Endodermal cell (in vitro differentiated cells): ENCODE data around the gene CD79A. TPM values are rescaled to one million over a fixed set of nuclear protein-coding genes. Genes with fewer than 3 reads are reported as not detected.

Experiments
- DNase-seq: peaks from one replicate; pipeline ENCODE4 v3.0.0-alpha.2; 2017
- H3K27ac ChIP-seq: 2 replicates; pipeline ENCODE4 v1.5.1; 2013; ENCODE audit warnings: mild to moderate bottlenecking, low read depth, low read length, moderate library complexity
- H3K27me3 ChIP-seq: 2 replicates; pipeline ENCODE4 v1.6.1; 2013; ENCODE audit warnings: mild to moderate bottlenecking, low read length, moderate library complexity; ENCODE audit not compliant: insufficient read depth, control insufficient read depth, poor library complexity, severe bottlenecking
- H3K36me3 ChIP-seq: 2 replicates; pipeline ENCODE4 v1.7.0; 2013; ENCODE audit warnings: mild to moderate bottlenecking, low read length, moderate library complexity; ENCODE audit not compliant: control insufficient read depth, insufficient read depth
- H3K4me1 ChIP-seq: one replicate; pipeline ENCODE4 v1.7.0; 2013; ENCODE audit warnings: low read length; ENCODE audit not compliant: control insufficient read depth, insufficient read depth
- H3K4me3 ChIP-seq: 2 replicates; pipeline ENCODE4 v1.5.1; 2013; ENCODE audit warnings: mild to moderate bottlenecking, low read length, moderate library complexity
- H3K9ac ChIP-seq: 2 replicates; pipeline ENCODE4 v1.6.1; 2013; ENCODE audit warnings: mild to moderate bottlenecking, low read length, moderate library complexity; ENCODE audit not compliant: poor library complexity, severe bottlenecking; ENCODE audit errors: extremely low read depth
- H3K9me3 ChIP-seq: 2 replicates; pipeline ENCODE4 v1.6.1; 2013; ENCODE audit warnings: mild to moderate bottlenecking, low read length, moderate library complexity; ENCODE audit not compliant: control insufficient read depth
- H3K27ac Mint-ChIP-seq: 2 replicates; pipeline ENCODE4 v1.8.0; 2020; ENCODE audit warnings: mixed read lengths
- H3K27me3 Mint-ChIP-seq: 2 replicates; pipeline ENCODE4 v1.8.0; 2021; ENCODE audit warnings: mild to moderate bottlenecking, mixed read lengths; ENCODE audit not compliant: insufficient read depth
- H3K36me3 Mint-ChIP-seq: 2 replicates; pipeline ENCODE4 v1.8.0; 2020; ENCODE audit warnings: low read depth, mixed read lengths
- H3K4me1 Mint-ChIP-seq: 2 replicates; pipeline ENCODE4 v1.8.0; 2020; ENCODE audit warnings: mixed read lengths
- H3K4me3 Mint-ChIP-seq: 2 replicates; pipeline ENCODE4 v1.8.0; 2020; ENCODE audit warnings: mild to moderate bottlenecking, moderate library complexity, mixed read lengths
- H3K9me3 Mint-ChIP-seq: 2 replicates; pipeline ENCODE4 v1.8.0; 2020; ENCODE audit warnings: mild to moderate bottlenecking, mixed read lengths
- WGBS, 2 experiments: methylation state at CpG; one replicate each; pipeline versions ENCODE4 v1.1.5 to v1.1.7; 2013; ENCODE audit warnings: missing lambda C conversion rate in 2 of 2, mixed read lengths in 1 of 2; ENCODE audit not compliant: insufficient coverage in 1 of 2, insufficient read length in 1 of 2; 5-methylcytosine and 5-hydroxymethylcytosine counted together
- microRNA-seq: library from miRNA; unstranded; fragments of <30 nt; microRNA quantifications from one replicate; pipeline ENCODE4 v1.2.0, GENCODE V29; 2020; ENCODE audit warnings: borderline microRNAs expressed
- total RNA-seq, 2 donors: library from RNA; stranded (reverse); fragmentation: NEBNext Ultra II Directional in 1 of 2; extraction: Animal tissue kit (Norgen Biotek cat#: 25700) in 1 of 2; gene quantifications; 2 replicates in 1 of 2; 3 replicates in 1 of 2; pipeline ENCODE4 v1.2.1, GENCODE V29; 2021
- TF ChIP-seq, protein P1 (sequence below): fragments of 200-600 bp; sonication (generic); conservative IDR thresholded peaks from 2 replicates; pipeline ENCODE4 v1.5.0; 2021; ENCODE audit warnings: antibody characterized with exemption, mild to moderate bottlenecking

CD79A gene
- total RNA-seq, 2 donors from 2014 or later: not detected

GRCh38 chr19:41930322-41930722, 53.2 kb downstream of the CD79A start:
- Histone ChIP-seq H3K27me3 (peaks cover 98% of the 10 kb centered on the region), H3K9ac (no peak overlapping the region), H3K4me3 (no peak overlapping the region), H3K36me3 (no peaks in the 10 kb centered on the region), H3K27ac (no peak overlapping the region), H3K4me1 (no peaks in the 10 kb centered on the region), H3K9me3 (peaks cover 5% of the 10 kb centered on the region)
- H3K36me3 Mint-ChIP-seq: no peaks in the 10 kb centered on the region
- TF ChIP-seq, protein P1, sequence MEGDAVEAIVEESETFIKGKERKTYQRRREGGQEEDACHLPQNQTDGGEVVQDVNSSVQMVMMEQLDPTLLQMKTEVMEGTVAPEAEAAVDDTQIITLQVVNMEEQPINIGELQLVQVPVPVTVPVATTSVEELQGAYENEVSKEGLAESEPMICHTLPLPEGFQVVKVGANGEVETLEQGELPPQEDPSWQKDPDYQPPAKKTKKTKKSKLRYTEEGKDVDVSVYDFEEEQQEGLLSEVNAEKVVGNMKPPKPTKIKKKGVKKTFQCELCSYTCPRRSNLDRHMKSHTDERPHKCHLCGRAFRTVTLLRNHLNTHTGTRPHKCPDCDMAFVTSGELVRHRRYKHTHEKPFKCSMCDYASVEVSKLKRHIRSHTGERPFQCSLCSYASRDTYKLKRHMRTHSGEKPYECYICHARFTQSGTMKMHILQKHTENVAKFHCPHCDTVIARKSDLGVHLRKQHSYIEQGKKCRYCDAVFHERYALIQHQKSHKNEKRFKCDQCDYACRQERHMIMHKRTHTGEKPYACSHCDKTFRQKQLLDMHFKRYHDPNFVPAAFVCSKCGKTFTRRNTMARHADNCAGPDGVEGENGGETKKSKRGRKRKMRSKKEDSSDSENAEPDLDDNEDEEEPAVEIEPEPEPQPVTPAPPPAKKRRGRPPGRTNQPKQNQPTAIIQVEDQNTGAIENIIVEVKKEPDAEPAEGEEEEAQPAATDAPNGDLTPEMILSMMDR: no peak
- 0 to 57% methylated on average over 1 to 4 of the region's 7 CpGs for WGBS, 2 experiments
- no peak overlapping the region for H3K27ac Mint-ChIP-seq
- H3K4me1 Mint-ChIP-seq: peaks cover 18% of the 10 kb centered on the region
- peak; percentile 58 for DNase-seq
- peaks cover 8% of the 10 kb centered on the region for H3K9me3 Mint-ChIP-seq
- H3K27me3 Mint-ChIP-seq: peaks cover 71% of the 10 kb centered on the region
- H3K4me3 Mint-ChIP-seq: no peak overlapping the region

Small RNA genes lying within 50 kb of the gene (microRNA-seq; reads per million reads assigned to microRNA genes)
- not detected for gene MIR6797

Other genes starting within 250 kb of the CD79A start
- gene CEACAM7, start 189.0 kb upstream of the CD79A start, total RNA-seq: not detected
- not detected for gene CEACAM5, start 168.7 kb upstream of the CD79A start, total RNA-seq
- not detected for gene CEACAM6, start 121.7 kb upstream of the CD79A start, total RNA-seq
- gene CEACAM3, start 80.7 kb upstream of the CD79A start, total RNA-seq: not detected
- gene LYPD4, start 32.6 kb upstream of the CD79A start, total RNA-seq: not detected
- not detected for gene DMRTC2, start 32.2 kb upstream of the CD79A start, total RNA-seq
- gene RPS19, start 17.0 kb upstream of the CD79A start, total RNA-seq: 1,000 to 10,000 TPM; 2,321 to 2,418 TPM
- 100 to 1,000 TPM in 1 of 2 donors, 10 to 100 TPM in 1; 89.9 to 116 TPM for gene ARHGEF1, start 5.9 kb downstream of the CD79A start, total RNA-seq
- gene ERFL, start 51.2 kb downstream of the CD79A start, total RNA-seq: under 1 TPM; 0.13 to 0.53 TPM
- 100 to 1,000 TPM; 114 to 122 TPM for gene RABAC1, start 82.0 kb downstream of the CD79A start, total RNA-seq
- 1 to 10 TPM in 1 of 2 donors, under 1 TPM in 1; 0.69 to 1.0 TPM for gene ATP1A3, start 117.0 kb downstream of the CD79A start, total RNA-seq
- gene GRIK5, start 192.9 kb downstream of the CD79A start, total RNA-seq: 10 to 100 TPM; 21.6 to 38.7 TPM
- 10 to 100 TPM; 20.9 to 22.1 TPM for gene ZNF574, start 198.9 kb downstream of the CD79A start, total RNA-seq